ENCODE data around the gene MARCHF6.

DNA sequence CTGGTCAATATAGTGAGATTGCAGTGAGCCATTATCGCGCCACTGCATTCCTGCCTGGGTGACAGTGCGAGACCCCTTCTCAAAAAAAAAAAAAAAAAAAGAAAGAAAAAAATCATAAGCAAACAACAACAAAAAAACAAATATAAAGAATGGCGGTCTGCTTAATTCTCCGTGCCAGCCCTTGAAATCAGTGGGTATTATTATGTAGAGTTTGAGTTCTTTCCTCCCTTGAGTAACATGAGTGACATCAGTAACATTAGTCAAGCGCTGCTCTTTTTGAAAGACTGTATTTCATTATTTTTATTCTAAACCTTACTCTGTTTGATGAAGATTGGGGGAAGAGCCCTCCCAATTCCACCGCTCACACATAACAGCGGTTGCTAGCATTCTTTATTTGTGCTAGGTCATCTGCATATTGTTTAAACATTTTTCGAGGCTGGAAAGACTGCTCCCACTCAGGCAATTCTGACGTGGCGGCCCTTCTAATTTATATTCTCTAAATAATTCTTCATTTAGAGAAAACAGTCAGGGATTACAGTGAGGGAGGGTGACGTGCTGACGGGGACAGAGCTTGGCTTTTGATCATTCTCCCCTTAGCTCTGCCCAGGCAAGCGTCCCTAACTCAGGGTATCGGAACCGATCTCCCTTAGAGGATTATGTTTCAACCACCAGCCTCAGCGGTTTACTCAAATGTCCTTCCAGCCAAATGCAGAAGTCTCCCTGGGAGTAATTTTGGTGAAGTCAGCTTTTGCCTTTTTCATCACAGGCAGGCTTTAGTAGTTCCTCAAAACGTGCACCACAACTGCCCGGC is 860 bp upstream of the MARCHF6 start:
- no peak for TF ChIP-seq POLR2AphosphoS5 (IDR thresholded peaks at IDR 0.05; ENCODE audit: low read depth, low read length)
- no peak for TF ChIP-seq REST (IDR thresholded peaks at IDR 0.05; ENCODE audit: insufficient read depth in 1 of 2, low read depth in 2 of 2, low read length in 2 of 2)
- no peak for TF ChIP-seq TAF1 (IDR thresholded peaks at IDR 0.05; ENCODE audit: borderline replicate concordance, insufficient read depth, low read length)
- no peak for TF ChIP-seq SIN3A (IDR thresholded peaks at IDR 0.05; ENCODE audit: borderline replicate concordance, insufficient read depth, low read length)
